Progenitor cell of endocrine pancreas (in vitro differentiated cells): Measurements from ENCODE around the gene WDR75. TPM values are rescaled to one million over a fixed set of nuclear protein-coding genes. Genes with fewer than 3 reads are reported as not detected.

ENCODE experiments used
- DNase-seq: peaks from one replicate; pipeline ENCODE4 v3.0.0; 2021; ENCODE audit warnings: low spot score; ENCODE audit not compliant: unreplicated experiment
- H3K27ac Mint-ChIP-seq: 2 replicates; pipeline ENCODE4 v1.8.0; 2021; ENCODE audit warnings: mild to moderate bottlenecking, moderate library complexity, mixed read lengths
- H3K27me3 Mint-ChIP-seq: 2 replicates; pipeline ENCODE4 v1.8.0; 2021; ENCODE audit warnings: mixed read lengths
- H3K36me3 Mint-ChIP-seq: 2 replicates; pipeline ENCODE4 v1.8.0; 2022; ENCODE audit warnings: mixed read lengths; ENCODE audit not compliant: insufficient read depth
- H3K4me1 Mint-ChIP-seq: 2 replicates; pipeline ENCODE4 v1.8.0; 2021; ENCODE audit warnings: low read depth, mixed read lengths
- H3K4me3 Mint-ChIP-seq: 2 replicates; pipeline ENCODE4 v1.8.0; 2021; ENCODE audit warnings: low read depth, mild to moderate bottlenecking, moderate library complexity, mixed read lengths
- H3K9me3 Mint-ChIP-seq: 2 replicates; pipeline ENCODE4 v1.8.0; 2021; ENCODE audit warnings: low read depth, mixed read lengths
- total RNA-seq: library from RNA; stranded (reverse); gene quantifications from 2 replicates; pipeline ENCODE4 v1.2.1, GENCODE V29; 2021
- TF ChIP-seq, protein P1 (sequence below): fragments of 200-600 bp; sonication (generic); IDR thresholded peaks from one replicate; pipeline ENCODE4 v1.5.0; 2021; ENCODE audit warnings: antibody characterized with exemption, mild to moderate bottlenecking; ENCODE audit not compliant: unreplicated experiment

The WDR75 gene
- total RNA-seq, 1 donor from 2014 or later = 40.0 TPM

DNA sequence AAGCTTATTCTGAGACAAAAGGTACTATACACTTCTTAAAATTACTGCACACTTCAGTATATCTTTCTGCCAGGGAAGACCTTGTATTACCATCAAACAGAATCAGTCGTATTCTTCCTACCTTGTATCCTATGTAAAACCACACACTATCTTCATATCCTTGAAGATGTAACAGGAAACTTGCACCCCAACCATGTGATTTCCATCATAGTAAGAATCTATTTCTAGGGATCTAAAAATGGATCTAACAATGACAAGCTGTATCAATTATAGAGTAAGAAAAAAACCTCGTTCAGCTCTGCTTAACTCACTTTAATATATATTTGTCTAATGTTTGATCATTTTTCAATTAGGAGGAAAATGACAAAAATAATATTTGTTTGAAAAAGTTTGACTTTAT is 60.2 kb downstream of the WDR75 start:
- no peaks in the 10 kb centered on the region for H3K27me3 Mint-ChIP-seq
- no peak for DNase-seq
- peaks cover 11% of the 10 kb centered on the region for H3K4me1 Mint-ChIP-seq
- TF ChIP-seq, protein P1, sequence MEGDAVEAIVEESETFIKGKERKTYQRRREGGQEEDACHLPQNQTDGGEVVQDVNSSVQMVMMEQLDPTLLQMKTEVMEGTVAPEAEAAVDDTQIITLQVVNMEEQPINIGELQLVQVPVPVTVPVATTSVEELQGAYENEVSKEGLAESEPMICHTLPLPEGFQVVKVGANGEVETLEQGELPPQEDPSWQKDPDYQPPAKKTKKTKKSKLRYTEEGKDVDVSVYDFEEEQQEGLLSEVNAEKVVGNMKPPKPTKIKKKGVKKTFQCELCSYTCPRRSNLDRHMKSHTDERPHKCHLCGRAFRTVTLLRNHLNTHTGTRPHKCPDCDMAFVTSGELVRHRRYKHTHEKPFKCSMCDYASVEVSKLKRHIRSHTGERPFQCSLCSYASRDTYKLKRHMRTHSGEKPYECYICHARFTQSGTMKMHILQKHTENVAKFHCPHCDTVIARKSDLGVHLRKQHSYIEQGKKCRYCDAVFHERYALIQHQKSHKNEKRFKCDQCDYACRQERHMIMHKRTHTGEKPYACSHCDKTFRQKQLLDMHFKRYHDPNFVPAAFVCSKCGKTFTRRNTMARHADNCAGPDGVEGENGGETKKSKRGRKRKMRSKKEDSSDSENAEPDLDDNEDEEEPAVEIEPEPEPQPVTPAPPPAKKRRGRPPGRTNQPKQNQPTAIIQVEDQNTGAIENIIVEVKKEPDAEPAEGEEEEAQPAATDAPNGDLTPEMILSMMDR = no peak
- no peak overlapping the region for H3K27ac Mint-ChIP-seq
- H3K9me3 Mint-ChIP-seq = no peaks in the 10 kb centered on the region
- no peak overlapping the region for H3K4me3 Mint-ChIP-seq
- no peaks in the 10 kb centered on the region for H3K36me3 Mint-ChIP-seq

DNA sequence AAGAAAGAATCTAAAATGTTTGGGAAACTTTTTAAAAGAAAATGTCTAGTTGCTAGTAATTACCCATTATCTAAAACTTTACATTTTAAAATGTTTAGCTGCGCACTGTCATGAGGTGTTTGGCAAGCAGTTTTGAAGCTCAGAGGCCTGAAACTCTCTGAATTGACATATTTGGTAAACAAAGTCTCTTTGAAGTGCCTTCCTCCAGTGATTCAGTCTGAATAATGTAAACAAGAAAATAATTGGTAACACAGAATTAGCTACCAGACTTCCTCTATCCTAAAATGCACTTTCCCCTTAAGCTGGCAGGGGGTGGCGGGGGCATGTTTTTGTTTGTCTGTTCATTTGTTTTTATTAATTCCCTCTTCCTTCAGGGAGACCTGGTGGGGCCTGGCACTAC is 61.4 kb downstream of the WDR75 start:
- Mint-ChIP-seq H3K27ac (no peak overlapping the region), H3K4me1 (peaks cover 14% of the 10 kb centered on the region), H3K4me3 (no peak overlapping the region), H3K9me3 (no peaks in the 10 kb centered on the region), H3K36me3 (no peaks in the 10 kb centered on the region), H3K27me3 (no peaks in the 10 kb centered on the region)
- no peak for DNase-seq
- TF ChIP-seq, protein P1 = no peak

DNA sequence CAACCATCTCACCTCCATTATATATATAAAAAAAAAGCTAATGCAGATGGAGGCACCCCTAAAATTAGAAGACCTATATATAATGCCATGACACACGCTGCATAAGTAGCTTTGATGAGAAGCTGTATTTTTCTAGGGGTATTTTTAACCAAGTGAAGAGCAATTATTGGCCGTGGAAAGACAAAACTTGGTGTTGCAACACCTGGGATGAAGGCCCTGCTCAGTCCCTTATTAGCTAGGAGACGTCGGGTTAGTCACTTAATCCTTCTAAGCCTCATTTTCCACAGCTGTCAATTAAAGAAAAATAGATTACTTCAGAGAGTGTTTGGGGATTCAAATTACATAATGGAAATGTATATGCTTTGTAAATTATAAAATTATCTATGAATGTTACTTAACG is 63.0 kb downstream of the WDR75 start:
- H3K27ac Mint-ChIP-seq = no peak overlapping the region
- no peak for DNase-seq
- TF ChIP-seq, protein P1 = no peak
- peaks cover 11% of the 10 kb centered on the region for H3K9me3 Mint-ChIP-seq
- H3K4me3 Mint-ChIP-seq = no peak overlapping the region
- no peaks in the 10 kb centered on the region for H3K27me3 Mint-ChIP-seq
- peaks cover 3% of the 10 kb centered on the region for H3K36me3 Mint-ChIP-seq
- peaks cover 19% of the 10 kb centered on the region for H3K4me1 Mint-ChIP-seq

DNA sequence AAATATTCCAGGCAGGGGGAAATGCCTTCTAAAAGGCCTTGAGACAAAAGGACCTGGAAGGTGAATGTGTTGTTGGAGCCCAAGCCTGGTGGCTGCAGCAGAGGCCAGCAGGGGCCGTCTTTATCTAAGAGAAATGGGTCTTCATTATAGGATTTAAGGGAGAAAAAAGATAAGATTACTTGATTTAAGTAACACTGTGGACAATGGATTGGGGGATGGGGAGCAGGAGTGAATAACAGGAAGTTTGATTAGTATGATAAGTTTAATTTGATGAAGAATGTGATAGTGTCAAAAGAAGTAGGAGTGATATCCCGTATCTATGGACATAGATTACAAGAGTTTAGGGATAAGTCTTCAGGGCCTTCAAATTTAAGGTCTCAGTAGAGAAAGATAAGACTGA is 64.2 kb downstream of the WDR75 start:
- peaks cover 3% of the 10 kb centered on the region for H3K36me3 Mint-ChIP-seq
- peaks cover 19% of the 10 kb centered on the region for H3K4me1 Mint-ChIP-seq
- no peak overlapping the region for H3K27ac Mint-ChIP-seq
- H3K27me3 Mint-ChIP-seq = no peaks in the 10 kb centered on the region
- no peak overlapping the region for H3K4me3 Mint-ChIP-seq
- no peak for DNase-seq
- peaks cover 13% of the 10 kb centered on the region for H3K9me3 Mint-ChIP-seq
- TF ChIP-seq, protein P1 = no peak

DNA sequence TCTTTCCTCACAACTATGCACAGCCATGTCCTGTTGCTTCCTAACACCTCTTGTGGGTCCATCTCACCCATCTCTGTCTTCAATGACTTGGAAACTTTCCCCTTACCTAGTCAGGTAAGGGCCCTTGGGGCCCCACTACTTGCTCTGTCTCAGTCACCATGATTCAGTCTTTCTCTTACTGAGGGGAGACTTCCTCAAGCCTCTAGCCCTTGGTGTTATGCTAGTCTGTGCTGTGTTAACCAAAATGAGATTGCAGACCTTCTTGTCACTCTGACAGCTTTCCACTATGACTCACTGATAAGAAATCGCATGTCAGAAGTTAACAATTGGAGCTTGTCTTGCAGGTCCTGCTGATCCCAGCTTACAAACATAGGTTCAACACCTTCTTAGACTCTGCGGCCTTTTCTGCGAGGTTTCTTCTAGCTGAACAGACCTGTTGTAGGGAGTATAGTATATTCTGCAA is 65.3 kb downstream of the WDR75 start:
- H3K4me3 Mint-ChIP-seq = no peak overlapping the region

More for the DNA sequence above, 65.3 kb downstream of the WDR75 start:
- Mint-ChIP-seq H3K36me3 (peaks cover 3% of the 10 kb centered on the region), H3K27ac (no peak overlapping the region), H3K4me1 (peaks cover 19% of the 10 kb centered on the region), H3K27me3 (no peaks in the 10 kb centered on the region), H3K9me3 (peaks cover 13% of the 10 kb centered on the region)
- DNase-seq = no peak
- TF ChIP-seq, protein P1 = no peak
